Limb (tissue), 2 donors: ENCODE data around the gene SLC6A1.

Source experiments
- DNase-seq, 2 donors: peaks; one replicate each; pipeline ENCODE4 v3.0.0-alpha.2; 2016; ENCODE audit errors: extremely low spot score in 2 of 2

The SLC6A1 gene

GRCh38 chr3:10970306-10970960, 22.1 kb upstream of the SLC6A1 start:
- no peak for DNase-seq

GRCh38 chr3:10972072-10972782, 20.3 kb upstream of the SLC6A1 start:
- no peak for DNase-seq

DNA sequence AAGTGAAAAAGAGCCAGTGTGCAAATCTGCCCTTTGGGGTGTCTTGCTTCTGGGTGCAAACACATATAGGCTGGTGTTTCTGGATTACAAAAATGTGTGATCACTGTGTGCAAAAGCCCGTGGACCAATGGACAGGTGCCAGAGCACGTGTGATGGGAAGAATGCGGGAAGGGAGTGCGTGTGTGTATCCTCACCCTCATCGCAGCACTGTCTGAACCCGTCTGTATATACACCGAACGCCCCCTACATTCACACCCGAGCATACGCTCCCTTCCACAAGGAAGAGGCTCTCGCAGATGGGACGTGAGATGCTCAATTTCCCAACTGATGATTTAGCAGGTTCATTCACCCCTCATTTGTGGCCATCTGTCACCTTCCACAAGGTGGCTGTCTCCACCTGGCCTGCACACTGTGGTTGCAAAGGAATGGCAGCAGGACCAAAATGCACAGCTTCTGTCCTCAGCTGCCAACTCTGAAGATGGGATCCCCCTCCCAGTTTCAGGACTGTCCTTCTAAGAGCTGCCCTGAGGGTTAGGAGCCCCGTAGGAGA, 19.4 kb upstream of the SLC6A1 start:
- DNase-seq = no peak

- no peak for DNase-seq
These were observed 18.4 kb upstream of the SLC6A1 start for GRCh38 chr3:10974131-10974530.

- DNase-seq = no peak
These were observed 17.7 kb upstream of the SLC6A1 start for GRCh38 chr3:10974746-10975375.

GRCh38 chr3:10975695-10976234, 16.8 kb upstream of the SLC6A1 start:
- DNase-seq = no peak

DNA sequence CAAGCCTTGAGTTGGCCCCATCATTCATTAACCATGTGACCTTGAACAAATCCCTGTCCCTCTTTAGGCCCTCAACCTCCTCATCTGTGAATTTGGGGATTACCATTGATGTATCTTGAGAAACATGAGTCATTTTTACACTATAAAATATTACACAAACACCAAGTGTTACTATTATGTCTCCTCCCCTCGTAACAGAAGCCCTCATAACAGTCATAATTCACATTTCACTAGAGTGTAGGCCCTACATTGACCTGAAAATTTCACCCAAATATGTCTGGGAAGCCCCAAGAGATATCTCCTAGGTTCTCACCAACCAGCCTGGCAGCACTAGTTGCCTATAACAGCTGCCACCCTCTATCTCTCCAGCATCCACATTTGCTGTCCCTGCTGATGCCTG, 15.8 kb upstream of the SLC6A1 start:
- DNase-seq = no peak

DNA sequence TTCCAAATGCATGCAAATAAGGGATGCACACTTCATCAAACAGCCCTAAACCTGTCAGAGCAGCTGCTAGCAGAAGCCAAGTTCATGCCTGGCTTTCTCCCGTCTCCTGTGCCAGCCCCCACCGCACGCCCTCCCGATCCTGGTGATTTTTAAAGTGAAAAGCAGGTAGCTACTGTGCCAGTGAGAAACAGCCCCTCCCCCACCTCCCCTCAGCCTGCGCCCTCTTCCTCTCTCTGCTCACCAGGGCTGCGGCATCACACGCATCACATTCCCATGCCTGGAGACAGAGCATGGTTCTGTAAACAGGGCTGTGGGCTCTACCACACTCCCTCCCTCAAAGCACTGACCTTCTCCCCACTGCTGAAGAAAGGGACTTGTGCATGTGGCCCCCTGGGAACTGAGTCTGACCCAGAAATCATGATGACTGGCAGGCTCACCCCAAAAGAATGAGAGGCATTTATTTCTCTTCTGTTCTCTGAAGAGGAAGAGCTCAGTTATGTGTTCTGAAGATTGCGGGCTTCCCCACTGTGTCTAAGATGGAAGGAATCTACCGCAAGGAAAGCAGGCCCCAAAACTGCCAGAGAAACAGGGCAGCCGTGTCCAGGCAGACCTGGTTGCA, 14.5 kb upstream of the SLC6A1 start:
- DNase-seq = peak in 1 of 2 donors; percentile 54

GRCh38 chr3:10978956-10979355, 13.6 kb upstream of the SLC6A1 start:
- DNase-seq = no peak

GRCh38 chr3:10980312-10980711, 12.2 kb upstream of the SLC6A1 start:
- no peak for DNase-seq

- no peak for DNase-seq
These were observed 11.5 kb upstream of the SLC6A1 start for GRCh38 chr3:10981031-10981430.

GRCh38 chr3:10981961-10982360, 10.6 kb upstream of the SLC6A1 start:
- no peak for DNase-seq

- DNase-seq = no peak
These were observed 9.8 kb upstream of the SLC6A1 start for GRCh38 chr3:10982782-10983181.

GRCh38 chr3:10983219-10983916, 9.2 kb upstream of the SLC6A1 start:
- peak in 1 of 2 donors; percentile 9 for DNase-seq

- no peak for DNase-seq
These were observed 8.1 kb upstream of the SLC6A1 start for GRCh38 chr3:10984371-10984896.

DNA sequence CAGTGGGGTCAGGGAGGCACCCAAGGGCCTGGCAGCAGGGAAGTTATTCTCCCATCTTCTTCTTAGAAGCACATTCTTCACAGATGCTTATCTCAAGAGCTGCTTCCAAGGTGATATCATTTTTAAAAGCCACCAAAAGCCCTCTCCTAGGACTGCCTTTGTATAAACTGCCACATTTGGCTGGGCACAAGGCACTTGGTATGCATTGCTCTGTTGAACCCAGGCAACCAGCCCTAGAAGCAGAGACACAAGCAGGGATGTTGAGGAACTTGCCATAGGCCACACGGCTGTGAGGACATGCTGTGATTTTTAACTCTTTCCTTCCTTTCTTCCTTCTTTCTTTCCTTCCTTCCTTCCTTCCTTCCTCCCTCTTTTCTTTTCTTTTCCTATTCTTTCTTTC, 7.4 kb upstream of the SLC6A1 start:
- DNase-seq = no peak

- DNase-seq = no peak
These were observed 6.0 kb upstream of the SLC6A1 start for GRCh38 chr3:10986592-10986991.

DNA sequence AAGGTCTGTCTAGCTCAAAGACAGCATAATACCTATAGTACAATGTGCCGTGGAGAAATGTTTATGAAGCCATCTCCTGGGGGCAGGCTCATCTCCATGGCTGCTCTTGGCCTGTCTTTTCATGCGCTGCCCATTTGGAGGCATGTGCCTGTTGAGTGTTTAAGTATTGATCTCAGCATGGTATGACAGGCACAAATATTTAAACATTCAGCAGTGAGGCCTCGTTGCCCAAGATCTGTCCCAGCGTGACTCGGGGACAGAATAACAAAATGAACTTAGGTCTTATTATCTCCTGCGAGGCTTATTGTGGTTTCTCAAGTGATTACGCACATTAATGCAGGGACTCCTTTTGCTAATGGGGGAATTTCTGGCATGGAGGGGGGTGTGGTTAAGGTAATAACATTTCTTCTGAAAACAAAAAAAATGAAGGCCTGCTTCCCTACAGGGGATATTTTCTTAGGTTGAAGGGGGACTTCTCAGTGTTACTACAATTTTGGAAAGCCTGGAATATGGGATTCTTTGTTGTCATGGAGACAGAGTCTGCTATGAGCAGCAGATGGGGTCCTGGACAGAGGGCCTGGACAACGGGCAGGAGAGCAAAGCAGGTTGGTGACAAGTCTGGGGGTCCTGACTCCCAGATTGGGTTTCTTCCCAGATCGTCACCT, 4.4 kb upstream of the SLC6A1 start:
- DNase-seq = no peak

DNA sequence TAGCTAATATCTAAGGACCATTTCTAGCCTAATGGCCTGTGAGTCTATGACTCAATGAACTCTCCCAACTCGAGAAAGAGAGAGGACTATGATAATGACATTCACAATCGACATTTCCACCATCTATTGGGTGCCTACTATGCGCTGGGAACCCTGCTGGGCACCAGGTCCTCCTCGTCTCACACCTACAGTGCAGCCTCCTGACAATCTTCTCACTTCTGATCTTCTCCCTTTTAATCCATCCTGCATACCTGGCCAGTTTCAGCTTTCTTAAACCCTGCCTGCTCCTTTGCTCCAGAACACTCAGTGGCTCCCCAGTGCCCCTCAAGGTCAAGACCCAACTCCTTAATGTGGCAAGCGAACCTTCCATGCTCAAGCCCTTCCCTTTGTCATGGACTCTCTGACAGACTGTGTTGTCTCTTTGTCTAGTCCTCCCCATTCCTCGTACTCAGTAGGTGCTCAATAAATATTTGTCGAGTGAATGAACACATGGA, 3.5 kb upstream of the SLC6A1 start:
- no peak for DNase-seq
